ENCODE measurements around the gene CCDC71. TPM values are rescaled to one million over a fixed set of nuclear protein-coding genes. Genes with fewer than 3 reads are reported as not detected.

Gene CCDC71
- total and polyA plus RNA-seq, 9 of the 15 experiments (the other 6 are each of a cell fraction or from before 2014, with no cell fraction given) = 0.13 to 19.3 (median 14.3) TPM

GRCh38 chr3:49171119-49171774 lies 5.1 kb upstream of the CCDC71 start, which contains the start of gene KLHDC8B (continued):
- TF ChIP-seq ATF3 (IDR thresholded peaks at IDR 0.05) = no peak
- TF ChIP-seq ATF3 (CRISPR knock-in tag; conservative IDR thresholded peaks at IDR 0.05) = no peak
- TF ChIP-seq CREM (IDR thresholded peaks at IDR 0.05; ENCODE audit: low read depth) = peak; percentile 63
- TF ChIP-seq SIX5 (IDR thresholded peaks at IDR 0.05; ENCODE audit: borderline replicate concordance in 1 of 2, insufficient read depth in 1 of 2, low read depth in 1 of 2, low read length in 2 of 2) = no peak
- no peak; the same call in none of the 2 replicates for TF ChIP-seq SMAD4 (CRISPR knock-in tag; conservative IDR thresholded peaks at IDR 0.05)
- no peak for TF ChIP-seq HNRNPLL (IDR thresholded peaks at IDR 0.05; ENCODE audit: low read depth, low read length, poor library complexity, severe bottlenecking)
- TF ChIP-seq FOXJ3 (CRISPR knock-in tag; IDR thresholded peaks at IDR 0.05) = no peak
- peak; percentile 78 for TF ChIP-seq REST (IDR thresholded peaks at IDR 0.05; ENCODE audit: borderline replicate concordance)
- TF ChIP-seq REST (CRISPR knock-in tag; IDR thresholded peaks at IDR 0.05; ENCODE audit: low read depth) = no peak
- TF ChIP-seq RBM15 (IDR thresholded peaks at IDR 0.05; ENCODE audit: insufficient read depth, low read length) = no peak
- TF ChIP-seq SRSF3 (IDR thresholded peaks at IDR 0.05; ENCODE audit: insufficient read depth, low read length) = no peak
- TF ChIP-seq ZBTB8A (IDR thresholded peaks at IDR 0.05; ENCODE audit: partially characterized antibody) = no peak
- TF ChIP-seq MYBL2 (IDR thresholded peaks at IDR 0.05; ENCODE audit: low read depth) = no peak
- TF ChIP-seq MYBL2 (CRISPR knock-in tag; IDR thresholded peaks at IDR 0.05; ENCODE audit: borderline replicate concordance) = no peak
- no peak for TF ChIP-seq ATF1 (CRISPR knock-in tag; IDR thresholded peaks at IDR 0.05)
- TF ChIP-seq ATF1 (tag; IDR thresholded peaks at IDR 0.05) = peak; percentile 69
- no peak for TF ChIP-seq CAMTA2 (CRISPR knock-in tag; conservative IDR thresholded peaks at IDR 0.05)
- TF ChIP-seq CREB3L1 (IDR thresholded peaks at IDR 0.05; ENCODE audit: borderline replicate concordance, low read depth) = peak; percentile 40; the same call in 1 of the 2 replicates
